IMR-90 (cell line): ENCODE data around the gene ZBTB1. TPM values are rescaled to one million over a fixed set of nuclear protein-coding genes. Genes with fewer than 3 reads are reported as not detected.

Experiments
- ATAC-seq: fragments of 200-7000 bp; cut with Tn5 transposase; 2 replicates; pipeline ENCODE4 v1.9.1; 2020; ENCODE audit warnings: low read depth, mild to moderate bottlenecking, moderate library complexity
- BruUV-seq: library from RNA; stranded (reverse); fragments of 400-500 nt; replicated peaks from 2 replicates; lab custom pipeline; 2021; lab: Mats Ljungman, UMichigan
- CTCF ChIA-PET: fragments of 300-600 bp; formaldehyde crosslinking; extraction: SDS; loops from one replicate; lab custom pipeline; 2021; ENCODE audit warnings: antibody characterized with exemption; lab: Yijun Ruan, JAX
- POLR2A ChIA-PET: fragments of 300-600 bp; sonication (Branson Sonifier 250); formaldehyde crosslinking; loops from one replicate; lab custom pipeline; 2022; ENCODE audit warnings: antibody characterized with exemption; ENCODE audit not compliant: unreplicated experiment; lab: Charles Lee
- DNase-seq: peaks from one replicate; pipeline ENCODE4 v3.0.0; 2013
- H2AFZ ChIP-seq: replicated peaks from 2 replicates; pipeline ENCODE3; 2013; ENCODE audit warnings: low read length, mild to moderate bottlenecking; ENCODE audit not compliant: poor library complexity
- H2AK5ac ChIP-seq: 2 replicates; pipeline ENCODE4 v1.6.1; 2013; ENCODE audit warnings: low read depth, low read length, inconsistent platforms
- H2AK9ac ChIP-seq: replicated peaks from 2 replicates; pipeline ENCODE3; 2013; ENCODE audit warnings: mild to moderate bottlenecking, low read depth, low read length, moderate library complexity; ENCODE audit not compliant: poor library complexity
- H2BK120ac ChIP-seq: 2 replicates; pipeline ENCODE4 v1.6.1; 2013; ENCODE audit warnings: low read depth, low read length, inconsistent platforms
- H2BK15ac ChIP-seq: 3 replicates; pipeline ENCODE4 v1.6.1; 2013; ENCODE audit warnings: low read depth, low read length, inconsistent platforms
- H2BK20ac ChIP-seq: 2 replicates; pipeline ENCODE4 v1.6.1; 2013; ENCODE audit warnings: low read depth, mild to moderate bottlenecking, inconsistent platforms, low read length, moderate library complexity
- H2BK5ac ChIP-seq: 2 replicates; pipeline ENCODE4 v1.6.1; 2013; ENCODE audit warnings: mild to moderate bottlenecking, low read depth, low read length, inconsistent platforms; ENCODE audit not compliant: poor library complexity, severe bottlenecking
- H3K14ac ChIP-seq: replicated peaks from 2 replicates; pipeline ENCODE4 v1.6.1; 2013; ENCODE audit warnings: low read depth, low read length, inconsistent platforms
- H3K18ac ChIP-seq: 2 replicates; pipeline ENCODE4 v1.6.1; 2013; ENCODE audit warnings: low read depth, low read length, control low read depth
- H3K23ac ChIP-seq: 2 replicates; pipeline ENCODE4 v1.6.1; 2013; ENCODE audit warnings: low read depth, low read length, inconsistent platforms
- H3K27ac ChIP-seq: 2 replicates; pipeline ENCODE4 v1.5.1; 2013; ENCODE audit warnings: mild to moderate bottlenecking, control low read depth, low read length; ENCODE audit not compliant: insufficient read depth
- H3K27me3 ChIP-seq: 2 replicates; pipeline ENCODE4 v1.6.1; 2013; ENCODE audit warnings: low read length; ENCODE audit not compliant: control insufficient read depth, insufficient read depth
- H3K36me3 ChIP-seq: 2 replicates; pipeline ENCODE4 v1.6.1; 2013; ENCODE audit warnings: low read length, mixed read lengths; ENCODE audit not compliant: control insufficient read depth, insufficient read depth
- H3K4ac ChIP-seq: 2 replicates; pipeline ENCODE4 v1.6.1; 2013; ENCODE audit warnings: low read depth, low read length, inconsistent platforms
- H3K4me1 ChIP-seq: 2 replicates; pipeline ENCODE4 v1.6.1; 2013; ENCODE audit warnings: low read length, mixed read lengths; ENCODE audit not compliant: control insufficient read depth, insufficient read depth
- H3K4me2 ChIP-seq: 2 replicates; pipeline ENCODE4 v1.6.1; 2013; ENCODE audit warnings: low read depth, mild to moderate bottlenecking, control low read depth, low read length, moderate library complexity
- H3K4me3 ChIP-seq: 2 replicates; pipeline ENCODE4 v1.5.1; 2013; ENCODE audit warnings: low read depth, mild to moderate bottlenecking, control low read depth, low read length, moderate library complexity; ENCODE audit not compliant: insufficient read depth
- H3K56ac ChIP-seq: 2 replicates; pipeline ENCODE4 v1.6.1; 2013; ENCODE audit warnings: low read length, inconsistent platforms; ENCODE audit not compliant: insufficient read depth; ENCODE audit errors: extremely low read depth
- H3K79me1 ChIP-seq, 2 experiments: 2 replicates each; pipeline ENCODE4 v1.6.1; 2013; ENCODE audit warnings: low read length in 2 of 2, inconsistent platforms in 1 of 2, low read depth in 1 of 2
- H3K9ac ChIP-seq: 2 replicates; pipeline ENCODE4 v1.6.1; 2013; ENCODE audit warnings: low read depth, low read length, control low read depth
- H3K9me1 ChIP-seq: 2 replicates; pipeline ENCODE4 v1.6.1; 2013; ENCODE audit warnings: low read length, inconsistent platforms; ENCODE audit not compliant: insufficient read depth
- H3K9me3 ChIP-seq: 2 replicates; pipeline ENCODE4 v1.6.1; 2013; ENCODE audit warnings: low read length; ENCODE audit not compliant: control insufficient read depth, insufficient read depth
- H4K20me1 ChIP-seq: 2 replicates; pipeline ENCODE4 v1.6.1; 2013; ENCODE audit warnings: low read length, inconsistent platforms; ENCODE audit not compliant: insufficient read depth
- H4K5ac ChIP-seq: 2 replicates; pipeline ENCODE4 v1.6.1; 2013; ENCODE audit warnings: mild to moderate bottlenecking, low read depth, low read length, control low read depth
- H4K8ac ChIP-seq, 2 experiments: 2 replicates each; pipeline ENCODE4 v1.6.1; 2013; ENCODE audit warnings: low read depth in 2 of 2, low read length in 2 of 2, control low read depth in 1 of 2, inconsistent platforms in 1 of 2
- H4K91ac ChIP-seq: 2 replicates; pipeline ENCODE4 v1.6.1; 2013; ENCODE audit warnings: low read depth, low read length, inconsistent platforms; ENCODE audit not compliant: insufficient read depth
- CHD1 ChIP-seq: IDR thresholded peaks from 2 replicates; pipeline ENCODE4 v1.6.1; 2012; ENCODE audit warnings: low read depth, low read length, improper control_type of control experiment
- ELK1 ChIP-seq: fragments of 150-350 bp; IDR thresholded peaks from 2 replicates; pipeline ENCODE4 v1.6.1; 2016; ENCODE audit warnings: low read depth, mild to moderate bottlenecking, low read length, moderate library complexity, borderline replicate concordance
- FOS ChIP-seq: fragments of 150-350 bp; IDR thresholded peaks from 2 replicates; pipeline ENCODE4 v1.6.1; 2016; ENCODE audit warnings: low read depth, low read length
- MAFK ChIP-seq: IDR thresholded peaks from 2 replicates; pipeline ENCODE4 v1.6.1; 2012; ENCODE audit warnings: low read depth, low read length, improper control_type of control experiment
- MAZ ChIP-seq: IDR thresholded peaks from 2 replicates; pipeline ENCODE4 v1.6.1; 2012; ENCODE audit warnings: low read depth, mild to moderate bottlenecking, low read length, improper control_type of control experiment, moderate library complexity, borderline replicate concordance
- RAD21 ChIP-seq: IDR thresholded peaks from 2 replicates; pipeline ENCODE4 v1.6.1; 2012; ENCODE audit warnings: low read length, improper control_type of control experiment
- WGBS, 2 experiments: methylation state at CpG; one replicate each; pipeline versions ENCODE4 v1.1.5 to v1.1.7; 2013; ENCODE audit warnings: missing lambda C conversion rate in 2 of 2; ENCODE audit not compliant: insufficient read length in 1 of 2; ENCODE audit errors: extremely low coverage in 2 of 2; 5-methylcytosine and 5-hydroxymethylcytosine counted together
- dilution Hi-C: fragments of 300-500 bp; cut with HindIII; formaldehyde crosslinking; loops from one replicate; pipeline ENCODE4 v1.14.3; 2018; ENCODE audit warnings: low sequenced_read_pairs; ENCODE audit not compliant: unreplicated experiment
- in situ Hi-C: fragments of 300-500 bp; cut with MboI; formaldehyde crosslinking; loops from 3 replicates; pipeline ENCODE4 v1.14.3; 2019; ENCODE audit warnings: low sequenced_read_pairs, inconsistent platforms, mixed read lengths
- intact Hi-C: fragments of 100-400 bp; cut with micrococcal nuclease; formaldehyde crosslinking; loops from 2 replicates; pipeline ENCODE4 v1.10.0; 2022
- polyA plus RNA-seq, 3 experiments: library from polyadenylated mRNA; depleted of rRNA; stranded (reverse); fragments of >200 nt; gene quantifications; 2 replicates each; pipeline ENCODE4 v1.2.3, GENCODE V29; 2012; ENCODE audit warnings: low replicate concordance in 1 of 3
- total RNA-seq: library from RNA; depleted of rRNA; stranded (reverse); fragments of >200 nt; gene quantifications from 2 replicates; pipeline ENCODE4 v1.2.3, GENCODE V29; 2012

ZBTB1 gene
- total and polyA plus RNA-seq, 2 of the 4 experiments (the other 2 are of a cell fraction), result 19.0 to 37.3 TPM

- TF ChIP-seq MAFK (no peak), CHD1 (no peak), RAD21 (no peak), FOS (no peak)
Measured at GRCh38 chr14:64541972-64542835, 37.6 kb downstream of the ZBTB1 start (continued).

GRCh38 chr14:64542836-64543201, 38.2 kb downstream of the ZBTB1 start:
- Histone ChIP-seq H4K5ac (no peak overlapping the region), H3K27me3 (no peaks in the 10 kb centered on the region), H2BK20ac (no peak overlapping the region), H3K14ac (no peak overlapping the region), H3K4me3 (peak overlapping the region; percentile 67), H3K4me1 (no peaks in the 10 kb centered on the region; the same call in 1 of the 2 replicates), H2BK15ac (no peak overlapping the region), H2AK5ac (no peak overlapping the region), H3K27ac (no peak overlapping the region), H4K8ac (no peak overlapping the region; a peak in 1 of 4 replicates), H2BK120ac (no peak overlapping the region), H4K20me1 (no peaks in the 10 kb centered on the region), H3K18ac (no peak overlapping the region), H2AK9ac (no peak overlapping the region), H2BK5ac (no peak overlapping the region), H4K91ac (no peak overlapping the region), H3K4ac (no peak overlapping the region), H2AFZ (no peak overlapping the region), H3K9me3 (peaks cover 11% of the 10 kb centered on the region), H3K56ac (no peak overlapping the region), H3K4me2 (peak overlapping the region; percentile 70), H3K9ac (peak overlapping the region; percentile 80; the same call in 1 of the 2 replicates), H3K9me1 (peaks cover 12% of the 10 kb centered on the region; the same call in 1 of the 2 replicates), H3K36me3 (no peaks in the 10 kb centered on the region; the same call in 1 of the 2 replicates), H3K23ac (no peak overlapping the region; the same call in 1 of the 2 replicates), H3K79me1 (peaks cover 15 to 27% of the 10 kb centered on the region in 2 experiments; a peak in 3 of 4 replicates)
- POLR2A ChIA-PET, result interaction anchor here (0.7 kb wide), 1 partner anchor 86 kb away, joined by 4 read pairs; no protein-coding TSS in a partner anchor
- no TSS peak for BruUV-seq
- TF ChIP-seq MAFK (peak; percentile 70), MAZ (no peak), ELK1 (no peak), FOS (no peak)
- ATAC-seq, result no peak
- no CpG with 5 or more reads among the region's 4 CpGs for WGBS, 2 experiments
- DNase-seq, result no peak
- in situ Hi-C loops (loop anchor here (5.0 to 25.0 kb wide), 2 partner anchors 89 to 369 kb away; partner anchors contain the start of gene CHURC1), dilution Hi-C loops (no loop called here), intact Hi-C loops (loop anchor here (5.0 kb wide), 1 partner anchor 69 kb away; no protein-coding TSS in a partner anchor)
- CTCF ChIA-PET, result no interaction called here
